PC-3 (cell line): ENCODE measurements around the gene RNF208. TPM values are rescaled to one million over a fixed set of nuclear protein-coding genes. Genes with fewer than 3 reads are reported as not detected.

Experiments used
- ATAC-seq: fragments of 200-7000 bp; cut with Tn5 transposase; 2 replicates; pipeline ENCODE4 v1.9.1; 2020; ENCODE audit warnings: mild to moderate bottlenecking, moderate library complexity
- BruUV-seq: library from RNA; stranded (reverse); fragments of 400-500 nt; replicated peaks from 2 replicates; lab custom pipeline; 2021; lab: Mats Ljungman, UMichigan
- CTCF ChIA-PET: fragments of 300-600 bp; sonication (Branson Sonifier 250); formaldehyde crosslinking; loops from one replicate; lab custom pipeline; 2022; ENCODE audit warnings: antibody characterized with exemption; lab: Charles Lee
- POLR2A ChIA-PET: fragments of 300-600 bp; sonication (Branson Sonifier 250); formaldehyde crosslinking; loops from one replicate; lab custom pipeline; 2022; ENCODE audit warnings: antibody characterized with exemption; ENCODE audit not compliant: unreplicated experiment; lab: Charles Lee
- DNase-seq: peaks from one replicate; pipeline ENCODE4 v3.0.0-alpha.2; 2015
- H2AFZ ChIP-seq: fragments of 300-600 bp; sonication (generic); 2 replicates; pipeline ENCODE4 v1.6.0; 2016; ENCODE audit warnings: antibody characterized with exemption, low read length
- H3F3A ChIP-seq: fragments of 300-600 bp; sonication (generic); one replicate; pipeline ENCODE4 v1.6.0; 2017; ENCODE audit warnings: antibody characterized with exemption, low read length, control low read depth, mild to moderate bottlenecking; ENCODE audit not compliant: unreplicated experiment
- H3K27ac ChIP-seq: fragments of 300-600 bp; sonication (generic); 2 replicates; pipeline ENCODE4 v1.5.1; 2016; ENCODE audit warnings: mild to moderate bottlenecking, low read length
- H3K27me3 ChIP-seq: fragments of 300-600 bp; sonication (generic); 2 replicates; pipeline ENCODE4 v1.6.1; 2016; ENCODE audit warnings: low read length, mixed read lengths
- H3K36me3 ChIP-seq: fragments of 300-600 bp; sonication (generic); 2 replicates; pipeline ENCODE4 v1.6.1; 2016; ENCODE audit warnings: low read depth, mixed run types, low read length, mixed read lengths
- H3K4me1 ChIP-seq: fragments of 300-600 bp; sonication (generic); 2 replicates; pipeline ENCODE4 v1.5.1; 2016; ENCODE audit warnings: low read length; ENCODE audit not compliant: insufficient read depth
- H3K4me2 ChIP-seq: fragments of 300-600 bp; sonication (generic); 2 replicates; pipeline ENCODE4 v1.6.0; 2016; ENCODE audit warnings: low read length
- H3K4me3 ChIP-seq: fragments of 300-600 bp; sonication (generic); 2 replicates; pipeline ENCODE4 v1.5.1; 2016; ENCODE audit warnings: mild to moderate bottlenecking, low read length, mixed read lengths
- H3K79me2 ChIP-seq: fragments of 300-600 bp; sonication (generic); 2 replicates; pipeline ENCODE4 v1.6.1; 2017; ENCODE audit warnings: low read length, mixed read lengths
- H3K9ac ChIP-seq: fragments of 300-600 bp; sonication (generic); 2 replicates; pipeline ENCODE4 v1.6.0; 2016; ENCODE audit warnings: mild to moderate bottlenecking, low read length
- H3K9me2 ChIP-seq: fragments of 300-600 bp; sonication (generic); replicated peaks from 2 replicates; pipeline ENCODE4 v1.6.1; 2016; ENCODE audit warnings: mixed run types, low read length, mixed read lengths
- H3K9me3 ChIP-seq: fragments of 300-600 bp; sonication (generic); 2 replicates; pipeline ENCODE4 v1.6.1; 2016; ENCODE audit warnings: low read length, mixed read lengths
- H4K20me1 ChIP-seq: fragments of 300-600 bp; sonication (generic); 2 replicates; pipeline ENCODE4 v1.6.1; 2016; ENCODE audit warnings: low read length, mixed read lengths
- EZH2 ChIP-seq: fragments of 300-600 bp; sonication (generic); IDR thresholded peaks from one replicate; pipeline ENCODE4 v1.6.1; 2017; ENCODE audit warnings: antibody characterized with exemption, mild to moderate bottlenecking, low read length; ENCODE audit not compliant: unreplicated experiment
- EZH2phosphoT487 ChIP-seq: fragments of 300-600 bp; sonication (generic); IDR thresholded peaks from 2 replicates; pipeline ENCODE4 v1.6.1; 2018; ENCODE audit warnings: mild to moderate bottlenecking, antibody characterized with exemption, low read length, borderline replicate concordance
- intact Hi-C: fragments of 100-400 bp; cut with micrococcal nuclease; formaldehyde crosslinking; loops from 2 replicates; pipeline ENCODE4 v1.9.0; 2023
- total RNA-seq: library from RNA; depleted of rRNA; stranded (reverse); fragments of >200 nt; gene quantifications from 2 replicates; pipeline ENCODE4 v1.2.3, GENCODE V29; 2014; rRNA removed
- TF ChIP-seq, protein P1 (sequence below): fragments of 300-600 bp; sonication (generic); conservative IDR thresholded peaks from 2 replicates; pipeline ENCODE4 v1.5.1; 2017; ENCODE audit warnings: antibody characterized with exemption, low read depth, mild to moderate bottlenecking, low read length

RNF208 gene
- total RNA-seq, 1 experiment from 2014 or later: 1.7 TPM

DNA sequence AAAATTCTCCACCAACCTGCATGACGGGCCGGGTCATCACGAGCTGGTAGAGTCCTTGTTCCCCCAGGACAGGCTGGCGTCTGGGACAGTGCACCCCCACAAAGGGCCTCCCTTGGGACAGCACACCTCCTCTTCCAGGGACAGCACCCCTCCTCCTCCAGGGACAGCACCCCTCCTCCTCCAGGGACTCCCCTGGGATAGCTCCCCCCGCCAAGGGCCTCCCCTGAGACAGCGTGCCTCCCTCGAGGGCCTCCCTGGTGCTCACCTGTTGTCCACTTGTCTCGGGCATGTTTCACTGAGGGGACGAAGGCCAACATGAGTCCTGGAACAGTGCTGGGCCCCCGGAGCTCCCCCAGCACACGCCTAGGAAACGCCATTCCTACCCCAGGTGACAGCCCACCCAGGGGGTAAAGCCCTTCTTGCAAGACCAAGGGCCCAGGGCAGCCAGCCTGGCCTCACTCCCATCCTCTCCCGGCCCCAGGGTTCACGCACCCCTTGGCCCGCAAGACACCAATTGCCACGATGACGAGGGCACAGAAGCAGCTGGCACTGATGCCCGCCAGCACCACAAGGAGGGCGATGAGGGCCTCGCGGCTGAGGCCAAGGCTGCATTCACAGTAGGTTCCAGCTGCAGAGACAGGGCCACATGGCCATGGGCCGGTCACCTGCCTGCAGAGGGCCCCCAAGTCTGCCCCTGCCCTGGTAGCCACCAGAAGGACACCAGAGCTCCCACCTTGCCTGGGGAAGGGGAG, 50.7 kb downstream of the RNF208 start:
- Histone ChIP-seq H2AFZ (no peak overlapping the region), H3K9me3 (no peaks in the 10 kb centered on the region), H3K4me3 (no peak overlapping the region), H3K27ac (no peak overlapping the region), H3K9me2 (no peaks in the 10 kb centered on the region), H3K4me1 (no peaks in the 10 kb centered on the region), H3K79me2 (no peaks in the 10 kb centered on the region), H4K20me1 (no peaks in the 10 kb centered on the region), H3K36me3 (no peaks in the 10 kb centered on the region), H3K9ac (no peak overlapping the region), H3K27me3 (peaks cover 12% of the 10 kb centered on the region), H3F3A (no peaks in the 10 kb centered on the region), H3K4me2 (no peak overlapping the region)
- intact Hi-C loops: no loop called here
- CTCF ChIA-PET: interaction anchor here (0.6 kb wide), 1 partner anchor 21 kb away, joined by 3 read pairs; no protein-coding TSS in a partner anchor
- TF ChIP-seq EZH2 (no peak), EZH2phosphoT487 (no peak)
- TF ChIP-seq, protein P1, sequence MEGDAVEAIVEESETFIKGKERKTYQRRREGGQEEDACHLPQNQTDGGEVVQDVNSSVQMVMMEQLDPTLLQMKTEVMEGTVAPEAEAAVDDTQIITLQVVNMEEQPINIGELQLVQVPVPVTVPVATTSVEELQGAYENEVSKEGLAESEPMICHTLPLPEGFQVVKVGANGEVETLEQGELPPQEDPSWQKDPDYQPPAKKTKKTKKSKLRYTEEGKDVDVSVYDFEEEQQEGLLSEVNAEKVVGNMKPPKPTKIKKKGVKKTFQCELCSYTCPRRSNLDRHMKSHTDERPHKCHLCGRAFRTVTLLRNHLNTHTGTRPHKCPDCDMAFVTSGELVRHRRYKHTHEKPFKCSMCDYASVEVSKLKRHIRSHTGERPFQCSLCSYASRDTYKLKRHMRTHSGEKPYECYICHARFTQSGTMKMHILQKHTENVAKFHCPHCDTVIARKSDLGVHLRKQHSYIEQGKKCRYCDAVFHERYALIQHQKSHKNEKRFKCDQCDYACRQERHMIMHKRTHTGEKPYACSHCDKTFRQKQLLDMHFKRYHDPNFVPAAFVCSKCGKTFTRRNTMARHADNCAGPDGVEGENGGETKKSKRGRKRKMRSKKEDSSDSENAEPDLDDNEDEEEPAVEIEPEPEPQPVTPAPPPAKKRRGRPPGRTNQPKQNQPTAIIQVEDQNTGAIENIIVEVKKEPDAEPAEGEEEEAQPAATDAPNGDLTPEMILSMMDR: no peak
- BruUV-seq: no TSS peak
- ATAC-seq: no peak
- no peak for DNase-seq
- POLR2A ChIA-PET: no interaction called here

GRCh38 chr9:137170486-137171148, 51.4 kb downstream of the RNF208 start:
- ATAC-seq: no peak
- H3F3A ChIP-seq: no peaks in the 10 kb centered on the region
- H2AFZ ChIP-seq: no peak overlapping the region
- ChIA-PET POLR2A (no interaction called here), CTCF (no interaction called here)
- intact Hi-C loops: no loop called here
- no peaks in the 10 kb centered on the region for H3K9me2 ChIP-seq
- no peak overlapping the region for H3K4me3 ChIP-seq
- no peaks in the 10 kb centered on the region for H3K36me3 ChIP-seq
- H4K20me1 ChIP-seq: no peaks in the 10 kb centered on the region
- no peaks in the 10 kb centered on the region for H3K79me2 ChIP-seq
- H3K9ac ChIP-seq: no peak overlapping the region
- H3K27me3 ChIP-seq: peaks cover 12% of the 10 kb centered on the region
- no peak for DNase-seq
- BruUV-seq: no TSS peak
- H3K4me1 ChIP-seq: no peaks in the 10 kb centered on the region
- H3K27ac ChIP-seq: no peak overlapping the region
- H3K4me2 ChIP-seq: no peak overlapping the region
- no peaks in the 10 kb centered on the region for H3K9me3 ChIP-seq
- TF ChIP-seq, protein P1: no peak
- no peak for TF ChIP-seq EZH2phosphoT487
- no peak for TF ChIP-seq EZH2

Other genes with a start within 250 kb of the RNF208 start
- not detected in 2 replicates for gene PTGDS, start 244.7 kb downstream of the RNF208 start, total RNA-seq
- gene LCNL1, start 239.2 kb downstream of the RNF208 start, total RNA-seq: not detected in 2 replicates
- 113 and 137 TPM in 2 replicates for gene PAXX, start 229.8 kb downstream of the RNF208 start, total RNA-seq
- gene CLIC3, start 225.7 kb downstream of the RNF208 start, total RNA-seq: 1.4 and 4.3 TPM in 2 replicates
- 25.9 and 31.5 TPM in 2 replicates for gene ABCA2, start 194.0 kb downstream of the RNF208 start, total RNA-seq
- not detected in 2 replicates for gene FUT7, start 190.2 kb downstream of the RNF208 start, total RNA-seq
- gene NPDC1, start 176.1 kb downstream of the RNF208 start, total RNA-seq: 25.4 and 33.3 TPM in 2 replicates
- gene ENTPD2, start 168.2 kb downstream of the RNF208 start, total RNA-seq: 0.92 and 1.3 TPM in 2 replicates
- gene SAPCD2, start 151.7 kb downstream of the RNF208 start, total RNA-seq: 98.4 and 134 TPM in 2 replicates
- gene UAP1L1, start 144.7 kb downstream of the RNF208 start, total RNA-seq: 5.0 and 6.4 TPM in 2 replicates
- gene MAN1B1, start 135.3 kb downstream of the RNF208 start, total RNA-seq: 65.5 and 71.6 TPM in 2 replicates
- gene DPP7, start 107.5 kb downstream of the RNF208 start, total RNA-seq: 101 and 103 TPM in 2 replicates
- gene GRIN1, start 83.1 kb downstream of the RNF208 start, total RNA-seq: 0.11 TPM in 1 of 2 replicates, not detected in the other
- 0.40 and 2.0 TPM in 2 replicates for gene LRRC26, start 52.2 kb downstream of the RNF208 start, total RNA-seq
- not detected in 2 replicates for gene TMEM210, start 50.2 kb downstream of the RNF208 start, total RNA-seq
- gene ANAPC2, start 33.7 kb downstream of the RNF208 start, total RNA-seq: 21.6 and 30.2 TPM in 2 replicates
- 123 and 148 TPM in 2 replicates for gene SSNA1, start 33.6 kb downstream of the RNF208 start, total RNA-seq
- gene TPRN, start 21.5 kb downstream of the RNF208 start, total RNA-seq: 11.3 and 14.7 TPM in 2 replicates
- 31.3 and 36.4 TPM in 2 replicates for gene TMEM203, start 16.6 kb downstream of the RNF208 start, total RNA-seq
- gene NDOR1, start 16.5 kb downstream of the RNF208 start, total RNA-seq: 21.5 and 25.7 TPM in 2 replicates
- 0.29 and 1.3 TPM in 2 replicates for gene CYSRT1, start 2.9 kb upstream of the RNF208 start, total RNA-seq
- gene RNF224, start 5.3 kb upstream of the RNF208 start, total RNA-seq: 1.2 and 1.7 TPM in 2 replicates
- 1.0 and 1.5 TPM in 2 replicates for gene SLC34A3, start 8.7 kb upstream of the RNF208 start, total RNA-seq
- gene TUBB4B, start 19.0 kb upstream of the RNF208 start, total RNA-seq: 424 and 599 TPM in 2 replicates
- not detected in 2 replicates for gene STPG3, start 29.0 kb upstream of the RNF208 start, total RNA-seq
- gene NELFB, start 33.1 kb upstream of the RNF208 start, total RNA-seq: 50.7 and 69.5 TPM in 2 replicates
- gene TOR4A, start 55.5 kb upstream of the RNF208 start, total RNA-seq: 28.9 and 32.7 TPM in 2 replicates
- 35.5 and 36.8 TPM in 2 replicates for gene NRARP, start 80.0 kb upstream of the RNF208 start, total RNA-seq
- 1.9 and 3.1 TPM in 2 replicates for gene EXD3, start 200.9 kb upstream of the RNF208 start, total RNA-seq
- gene NOXA1, start 201.2 kb upstream of the RNF208 start, total RNA-seq: 0.51 and 1.6 TPM in 2 replicates
- 0.17 TPM in 1 of 2 replicates, not detected in the other for gene ENTPD8, start 219.1 kb upstream of the RNF208 start, total RNA-seq
- gene NSMF, start 237.1 kb upstream of the RNF208 start, total RNA-seq: 29.5 and 30.8 TPM in 2 replicates